NCI-H1694 (cell line): ENCODE data around the gene WNT3.
A peak's percentile ranks its signal among the peaks of the same experiment; 100 is the strongest.
"Not testable (repeated sequence)": the region's sequence is repeated elsewhere in the genome, so short reads cannot be mapped to it uniquely, and the experiment has no call there.

Experiments
- DNase-seq: peaks from one replicate; lab custom pipeline; 2025; lab: John Stamatoyannopoulos, UW

WNT3 gene

DNA sequence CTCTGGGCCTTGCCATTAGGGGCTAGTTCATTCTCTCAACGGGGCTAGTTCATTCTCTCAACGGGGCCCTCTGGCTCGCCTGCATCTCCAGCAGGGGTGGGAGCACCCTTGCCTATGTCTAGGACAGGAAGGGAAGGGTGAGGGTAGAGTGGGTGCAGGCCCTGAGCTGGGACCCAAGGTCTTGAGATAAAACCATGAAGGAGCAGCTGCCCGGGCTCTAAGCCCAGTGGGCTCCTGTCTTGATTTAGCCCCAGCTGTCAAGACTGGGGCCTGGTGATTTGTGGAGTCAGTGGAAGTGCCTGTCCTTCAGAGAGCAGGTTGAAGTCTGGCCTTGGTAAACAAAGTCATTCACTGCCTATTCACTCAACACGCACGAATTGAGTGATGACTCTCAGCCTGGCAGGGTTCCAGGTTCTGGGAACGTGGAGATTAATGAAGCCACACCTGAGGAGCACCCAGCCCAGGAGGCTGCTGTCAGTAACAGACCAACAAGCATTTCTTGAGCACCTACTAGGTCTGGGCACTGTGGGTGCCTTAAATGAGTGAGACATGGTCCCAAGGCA lies 35.4 kb downstream of the WNT3 start:
- no peak for DNase-seq

DNA sequence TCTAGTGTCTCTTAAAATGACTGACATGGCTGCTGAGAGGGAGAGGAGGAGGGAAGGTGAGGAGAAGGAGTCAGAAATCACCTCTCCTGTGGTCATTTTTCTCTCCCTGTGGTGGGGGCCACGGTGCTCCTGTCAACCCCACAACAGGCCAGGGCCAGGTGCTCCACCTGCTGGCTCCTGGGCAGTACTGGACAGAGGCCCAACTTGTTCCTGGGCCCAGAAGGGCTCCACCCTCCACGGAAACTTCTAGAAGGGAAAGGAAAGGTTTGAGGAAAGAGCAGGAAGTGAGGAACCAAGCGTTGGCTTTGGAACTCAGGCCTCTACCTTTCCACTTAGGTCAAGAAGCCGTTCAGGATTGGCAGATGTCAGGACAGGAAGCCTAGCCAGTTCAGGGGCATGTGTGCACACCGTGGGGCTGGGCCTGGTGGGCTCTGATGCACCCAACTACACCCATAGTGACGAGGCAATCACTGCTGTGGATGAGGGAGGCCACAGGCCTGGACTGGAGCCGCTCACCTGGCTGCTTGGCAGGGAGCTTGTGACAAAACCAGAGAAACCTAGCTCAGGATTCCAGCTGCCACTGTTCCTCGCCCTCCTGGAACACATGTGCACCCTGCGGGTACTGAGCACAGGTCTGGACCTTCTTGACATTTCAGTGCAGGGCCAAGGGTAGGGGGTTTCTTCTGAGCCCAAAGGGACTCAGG lies 36.1 kb downstream of the WNT3 start:
- DNase-seq = no peak

DNA sequence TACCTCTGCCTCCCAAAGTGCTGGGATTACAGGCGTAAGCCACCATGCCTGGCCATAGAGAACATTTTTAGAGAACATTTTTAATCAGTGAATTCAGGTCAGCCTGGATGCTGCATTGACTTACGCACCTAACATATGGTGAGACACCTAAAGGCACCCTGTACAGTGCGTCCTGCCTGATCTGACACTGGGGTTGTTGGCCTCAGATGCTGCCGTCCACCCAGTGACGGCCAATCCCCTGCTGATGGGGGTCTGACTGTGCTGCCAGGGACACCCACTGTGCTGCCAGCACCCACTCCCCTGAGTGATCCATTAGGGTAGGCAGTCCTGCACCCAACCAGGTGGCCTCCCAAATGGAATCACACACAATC lies 38.5 kb downstream of the WNT3 start:
- no peak for DNase-seq

DNA sequence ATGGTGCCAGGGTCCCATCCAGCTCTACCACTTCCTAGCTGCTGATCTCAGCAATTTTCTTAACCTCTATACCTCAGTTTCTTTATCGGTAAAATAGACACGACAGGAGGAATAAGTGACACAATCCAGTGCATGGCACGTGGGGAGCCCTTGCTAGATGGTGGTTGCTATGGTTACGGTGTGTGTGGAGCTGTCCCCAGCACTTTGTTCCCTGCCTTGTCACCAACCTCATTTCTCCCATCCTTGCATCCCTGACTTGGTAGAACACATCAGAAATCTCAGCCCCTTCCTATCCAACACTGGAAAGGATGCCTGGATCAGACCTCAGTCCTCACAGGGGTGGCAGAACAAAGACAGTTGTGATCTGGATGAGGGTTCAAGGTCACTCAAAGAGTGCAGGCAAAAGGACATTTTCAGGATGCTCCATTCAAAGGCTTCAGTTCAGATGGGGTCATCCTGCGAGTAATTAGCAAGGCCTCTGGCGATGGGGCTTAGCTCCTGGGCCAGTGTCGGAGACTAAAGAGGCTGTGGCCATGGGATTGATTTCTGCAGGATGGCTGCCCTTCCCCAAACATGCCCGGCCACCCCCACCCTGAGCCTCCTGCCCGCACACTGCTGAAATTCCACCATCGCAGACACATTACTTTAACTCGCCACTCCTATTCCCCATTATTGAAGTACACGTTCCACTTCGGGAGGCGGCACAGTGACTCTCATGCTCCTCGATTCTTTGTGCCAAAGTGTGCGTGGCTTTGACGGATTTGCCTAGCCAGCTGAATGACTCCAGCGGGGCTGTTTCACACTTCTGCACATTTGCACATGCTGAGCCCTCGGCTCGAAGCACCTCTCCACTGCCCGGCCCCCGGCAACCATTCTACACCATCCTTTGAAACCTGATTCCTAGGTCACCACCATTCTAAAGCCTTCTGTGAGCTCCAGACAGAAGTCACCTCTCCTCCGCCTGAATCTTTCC lies 40.3 kb downstream of the WNT3 start:
- DNase-seq = no peak

DNA sequence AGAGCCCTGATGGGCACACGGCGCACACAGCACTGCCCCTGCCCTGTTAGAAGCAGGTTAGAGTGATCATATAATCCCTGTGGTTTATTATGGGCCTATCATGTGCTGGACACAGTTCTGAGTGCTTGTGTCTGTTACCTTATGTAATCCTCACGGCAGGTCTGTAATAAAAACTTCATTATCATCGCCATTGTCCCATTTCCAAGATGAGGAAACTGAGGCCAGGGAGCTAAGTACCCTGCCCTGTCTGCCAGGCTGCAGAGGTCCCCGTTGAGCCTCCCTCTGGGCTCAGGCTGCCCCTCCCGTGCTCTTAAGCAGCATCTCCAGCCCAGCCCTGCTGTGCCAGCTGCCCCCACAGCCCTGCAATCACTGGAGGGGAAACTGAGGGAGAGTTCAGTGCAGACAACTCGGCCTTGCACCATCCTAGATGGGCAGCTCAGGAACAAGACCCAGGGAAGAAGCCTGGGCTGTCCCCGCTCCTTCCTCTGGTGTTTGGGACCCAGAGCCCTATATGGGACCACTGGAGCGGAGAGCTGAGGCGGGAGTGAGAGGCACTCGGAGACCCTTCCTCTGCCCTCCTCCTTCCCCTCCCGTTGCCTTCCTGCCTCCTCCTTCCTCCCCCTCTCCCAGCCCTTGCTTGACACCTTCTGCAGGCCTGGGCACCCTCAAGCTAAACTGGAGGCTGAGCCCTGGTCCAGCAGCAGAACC lies 42.0 kb downstream of the WNT3 start:
- no peak for DNase-seq

DNA sequence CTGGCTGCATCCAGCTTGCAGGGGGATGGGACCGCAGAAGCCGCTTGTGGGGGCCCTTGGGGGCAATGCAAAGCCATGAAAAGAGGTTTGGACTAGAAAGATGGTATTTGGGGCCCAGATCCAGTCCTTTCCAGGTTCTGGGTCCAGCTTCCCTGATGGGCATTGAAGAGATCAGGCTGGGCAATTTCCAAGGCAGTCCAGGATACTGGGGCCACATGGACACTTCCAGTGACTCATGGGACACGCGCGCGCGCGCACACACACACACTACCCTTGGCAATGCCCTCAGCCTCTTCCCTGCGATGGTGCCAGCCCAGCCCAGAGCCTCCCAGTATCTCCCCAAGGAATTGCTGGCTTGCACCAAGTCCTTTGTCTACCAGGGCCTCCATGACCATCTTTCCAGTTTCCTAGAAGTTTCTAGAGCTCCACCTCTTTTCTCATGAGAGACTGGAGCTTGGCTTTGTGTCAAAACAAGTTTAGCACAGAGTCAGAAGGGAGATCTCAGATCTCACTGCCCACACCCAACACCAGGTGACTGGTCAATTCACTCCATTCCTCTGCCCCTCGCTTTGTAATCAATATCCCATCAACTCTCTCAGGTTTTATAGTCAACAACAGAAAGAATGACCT lies 44.3 kb downstream of the WNT3 start:
- no peak for DNase-seq

DNA sequence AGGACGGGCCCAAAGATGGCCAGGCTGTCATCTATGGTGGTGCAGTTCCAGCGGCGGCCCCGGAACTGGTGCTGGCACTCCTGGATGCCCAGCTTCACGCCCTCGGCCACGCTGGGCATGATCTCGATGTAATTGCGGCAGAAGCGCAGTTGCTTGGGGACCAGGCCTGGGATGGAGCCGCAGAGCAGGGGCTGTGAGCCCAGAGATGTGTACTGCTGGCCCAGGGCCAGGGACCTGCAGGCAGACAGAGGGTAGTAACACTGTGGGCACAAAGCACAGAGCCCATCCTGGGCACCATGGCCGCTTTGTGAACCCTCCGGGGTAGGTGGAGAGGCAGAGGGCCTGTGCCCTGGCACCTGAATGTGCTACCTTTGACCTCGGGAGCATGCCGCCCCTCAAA lies 44.8 kb downstream of the WNT3 start:
- no peak for DNase-seq

DNA sequence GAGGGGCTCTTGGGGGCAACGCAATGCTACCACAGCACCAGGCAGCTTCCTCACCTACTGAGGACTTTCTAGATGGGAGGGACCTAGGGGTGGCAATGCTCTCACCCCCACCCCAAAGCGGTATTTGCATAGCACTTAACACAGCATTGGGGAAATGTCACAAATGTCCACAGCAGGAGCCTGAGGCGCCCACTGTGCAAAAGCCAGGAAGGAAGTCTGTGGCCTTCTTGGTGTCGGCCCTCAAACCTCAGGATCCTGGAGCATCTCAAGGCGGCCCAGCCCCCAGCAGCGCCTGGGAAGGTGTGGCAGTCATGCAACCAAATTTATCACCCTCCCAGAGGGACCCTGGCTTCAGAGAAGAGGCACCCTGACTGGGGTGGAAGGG lies 45.3 kb downstream of the WNT3 start:
- DNase-seq = no peak

DNA sequence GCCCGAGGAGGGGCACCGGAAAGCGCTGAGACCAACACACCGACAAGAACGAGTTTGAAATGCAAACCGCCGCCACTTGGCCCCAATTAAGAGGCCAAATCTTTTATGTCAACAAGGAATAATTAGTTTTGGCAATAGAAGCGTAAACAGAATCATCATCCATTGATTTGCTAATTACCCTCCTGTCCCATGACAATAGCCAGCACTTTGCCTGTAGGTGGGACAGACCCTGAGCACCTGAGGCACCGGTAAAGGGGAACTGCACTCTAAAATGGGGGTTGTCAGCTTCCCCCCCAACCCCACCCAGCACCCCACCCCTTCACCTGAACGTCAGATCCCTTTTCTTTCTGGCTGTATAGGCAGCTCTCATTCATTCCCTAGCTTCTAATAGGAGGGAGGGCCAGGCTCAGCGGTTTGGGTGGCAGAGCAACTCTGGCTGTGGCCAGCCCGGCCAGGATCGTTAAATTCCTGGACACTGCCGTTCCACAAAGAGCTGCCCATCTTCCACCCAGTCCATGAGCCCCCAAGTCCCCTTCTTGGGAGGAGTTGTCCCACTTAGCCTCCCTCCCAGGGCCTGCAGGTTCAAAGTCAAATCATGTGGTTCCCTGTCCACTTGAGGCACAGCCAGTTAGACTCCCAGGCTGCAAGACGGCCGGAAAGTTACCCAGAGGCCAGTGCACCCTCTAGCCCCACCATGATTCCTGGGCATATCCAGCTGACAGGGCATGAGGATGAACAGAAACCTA lies 45.8 kb downstream of the WNT3 start:
- no peak for DNase-seq

DNA sequence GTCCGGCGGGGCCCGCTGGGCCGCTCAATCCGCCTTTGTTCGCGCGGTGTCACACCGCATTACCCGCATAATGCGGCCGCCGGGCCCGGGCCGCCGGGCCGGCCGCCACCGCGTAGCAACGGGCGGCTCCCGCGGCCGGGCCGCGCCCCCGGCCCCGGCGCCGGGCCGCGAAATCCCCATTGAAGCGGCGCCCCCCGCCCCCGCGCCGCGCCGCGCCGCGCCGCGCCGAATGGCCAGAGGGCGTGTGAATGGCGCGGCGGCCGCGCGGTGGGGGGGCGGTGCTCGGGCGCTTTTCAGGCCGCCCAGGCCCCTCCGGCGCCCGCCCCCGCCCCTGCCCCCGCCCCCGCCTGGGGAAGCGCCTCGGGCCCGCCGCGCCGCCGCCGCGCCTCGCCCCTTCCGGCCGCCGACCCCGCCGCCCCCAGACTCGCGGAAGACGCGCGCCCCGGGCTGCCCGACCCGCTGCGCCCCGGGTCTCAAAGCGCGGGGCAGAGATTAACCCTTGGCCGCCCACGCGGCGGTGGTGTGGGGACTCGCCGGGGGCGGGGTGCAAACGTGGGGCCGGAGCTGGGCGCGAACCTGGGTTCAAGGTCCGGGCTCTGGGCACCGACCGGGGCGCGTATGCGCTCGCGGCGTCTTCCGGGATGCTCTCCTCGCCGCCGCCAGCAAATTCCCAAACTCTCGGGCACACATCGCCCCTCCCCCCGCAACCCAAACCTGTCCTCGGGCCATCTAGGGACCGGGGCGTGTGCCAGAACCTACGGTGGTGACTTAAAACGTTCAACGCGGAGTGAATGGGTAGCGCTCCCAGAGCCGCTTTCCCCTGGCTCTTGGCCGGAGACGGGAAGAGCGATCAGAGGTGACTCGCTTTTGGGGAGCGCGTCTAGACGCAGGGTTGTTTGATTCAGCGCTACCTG lies 46.7 kb downstream of the WNT3 start:
- DNase-seq = peak; percentile 18

DNA sequence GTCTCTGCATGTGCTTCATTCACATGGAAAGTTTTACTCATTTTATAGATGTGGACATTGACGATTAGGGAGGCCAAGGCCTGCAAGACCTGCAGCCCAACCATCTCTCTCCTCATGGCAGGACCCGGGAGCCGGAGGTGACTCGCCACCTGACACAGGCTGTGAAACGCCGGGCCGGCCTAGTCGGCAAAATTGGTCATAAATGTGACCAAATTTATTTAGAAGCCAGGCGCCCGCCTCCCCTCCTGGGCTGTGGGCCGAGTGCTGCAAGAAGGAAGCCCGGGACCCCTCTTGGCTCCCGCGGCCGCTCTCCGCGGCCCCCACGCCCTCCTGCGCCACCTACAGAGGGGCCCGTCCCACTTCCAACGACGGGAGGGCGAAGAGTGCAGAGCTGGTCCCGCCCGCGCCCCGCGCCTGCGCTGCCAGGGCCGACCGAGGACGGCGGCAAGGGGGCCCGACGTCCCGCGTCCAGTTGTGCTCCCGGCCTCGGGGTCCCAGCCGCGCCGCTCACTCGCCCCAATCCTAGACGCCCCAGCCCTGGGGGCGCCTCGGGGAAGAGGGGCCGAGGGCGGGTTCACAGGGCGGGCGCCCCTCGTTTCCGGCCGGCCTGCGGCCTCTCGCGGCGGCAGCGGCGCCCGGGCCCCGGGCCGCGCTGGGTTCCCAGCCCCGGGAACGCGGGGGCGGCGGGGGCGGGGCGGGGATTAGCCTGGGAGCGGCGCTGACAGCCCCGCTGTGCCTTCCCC lies 47.5 kb downstream of the WNT3 start:
- DNase-seq = no peak

DNA sequence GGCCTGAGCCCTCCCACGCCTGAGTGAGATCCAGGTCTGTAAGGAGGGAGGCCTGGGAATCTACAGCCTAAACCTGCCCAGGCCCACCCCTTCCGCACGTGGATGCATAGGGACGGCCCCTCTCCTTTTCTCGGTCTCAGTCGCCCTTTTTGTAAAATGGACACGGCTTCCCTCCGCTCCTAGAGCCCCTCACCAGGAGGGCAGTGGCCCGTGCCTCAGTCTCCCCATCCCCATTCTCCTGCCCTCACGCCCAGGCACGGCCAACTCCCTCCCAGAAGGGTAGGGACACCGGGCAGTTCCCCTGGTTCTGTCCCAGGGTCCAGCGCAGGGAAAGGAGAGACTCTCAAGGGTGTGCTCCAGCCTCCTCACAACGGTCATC lies 48.1 kb downstream of the WNT3 start:
- DNase-seq = no peak

DNA sequence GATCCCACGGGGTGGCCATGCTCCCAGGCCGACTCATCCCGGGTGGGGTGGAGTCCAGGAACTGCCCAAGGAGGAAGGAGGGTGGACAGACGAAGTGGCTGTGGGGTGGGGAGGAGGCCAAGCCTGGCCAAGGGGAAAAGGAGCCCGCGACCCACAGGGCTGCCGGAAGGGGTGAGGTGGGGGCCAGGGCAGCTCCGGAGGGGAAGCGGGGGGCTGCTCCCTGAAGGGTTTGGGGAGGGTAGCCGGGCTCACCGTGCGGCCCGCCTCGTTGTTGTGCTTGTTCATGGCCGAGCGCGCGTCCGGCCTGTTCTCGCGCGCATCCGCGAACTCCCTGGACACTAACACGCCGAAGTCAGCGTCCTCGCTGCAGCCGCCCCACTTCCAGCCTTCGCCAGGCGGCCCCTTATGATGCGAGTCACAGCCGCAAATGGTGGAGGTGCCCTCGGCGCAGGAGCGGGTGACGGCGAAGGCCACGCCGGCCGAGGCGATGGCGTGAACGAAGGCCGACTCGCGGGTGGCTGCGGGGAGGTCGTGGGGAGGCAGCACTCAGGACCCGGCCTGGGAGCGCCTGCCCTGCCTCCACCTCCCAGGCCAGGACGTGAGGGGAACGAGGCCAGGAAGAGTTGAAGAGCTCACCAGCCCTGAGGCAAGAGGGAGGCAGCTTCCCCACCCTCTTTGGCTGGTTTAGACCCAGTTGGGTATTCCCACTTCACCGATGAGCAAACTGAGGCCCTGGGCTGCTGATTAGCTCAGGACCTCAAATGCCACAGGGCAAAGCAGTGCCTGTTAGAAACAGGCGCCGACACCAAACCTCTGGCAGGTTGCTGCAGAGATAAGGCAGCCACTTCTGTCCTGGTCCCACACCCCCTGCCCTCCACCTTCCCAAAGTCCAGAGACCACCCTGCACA lies 48.7 kb downstream of the WNT3 start:
- DNase-seq = no peak

DNA sequence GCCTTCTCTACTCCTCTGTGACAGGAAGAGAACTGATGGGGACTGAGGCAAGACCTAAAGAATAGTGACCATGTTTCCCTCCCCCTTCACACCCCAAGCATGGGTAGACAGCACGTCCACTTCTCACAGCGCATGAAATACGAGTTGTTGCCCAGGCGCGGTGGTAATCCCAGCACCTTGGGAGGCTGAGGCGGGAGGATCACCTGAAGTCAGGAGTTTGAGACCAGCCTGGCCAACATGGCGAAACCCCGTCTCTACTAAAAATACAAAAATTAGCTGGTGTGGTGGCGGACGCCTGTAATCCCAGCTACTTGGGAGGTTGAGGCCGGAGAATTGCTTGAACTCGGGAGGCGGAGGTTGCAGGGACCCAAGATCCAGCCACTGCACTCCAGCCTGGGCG lies 49.6 kb downstream of the WNT3 start:
- not testable (repeated sequence) for DNase-seq

DNA sequence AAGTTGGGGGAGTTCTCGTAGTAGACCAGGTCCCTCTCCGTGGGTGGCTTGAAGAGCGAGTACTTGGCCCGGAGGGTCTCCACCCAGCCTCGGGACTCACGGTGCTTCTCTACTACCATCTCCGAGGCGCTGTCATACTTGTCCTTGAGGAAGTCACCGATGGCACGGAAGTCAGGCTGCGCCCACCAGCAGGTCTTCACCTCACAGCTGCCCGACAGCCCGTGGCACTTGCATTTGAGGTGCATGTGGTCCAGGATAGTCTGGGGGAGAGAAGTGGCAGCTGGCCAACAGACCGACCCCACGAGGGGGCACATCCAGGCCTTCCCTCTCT lies 50.0 kb downstream of the WNT3 start:
- no peak for DNase-seq

DNA sequence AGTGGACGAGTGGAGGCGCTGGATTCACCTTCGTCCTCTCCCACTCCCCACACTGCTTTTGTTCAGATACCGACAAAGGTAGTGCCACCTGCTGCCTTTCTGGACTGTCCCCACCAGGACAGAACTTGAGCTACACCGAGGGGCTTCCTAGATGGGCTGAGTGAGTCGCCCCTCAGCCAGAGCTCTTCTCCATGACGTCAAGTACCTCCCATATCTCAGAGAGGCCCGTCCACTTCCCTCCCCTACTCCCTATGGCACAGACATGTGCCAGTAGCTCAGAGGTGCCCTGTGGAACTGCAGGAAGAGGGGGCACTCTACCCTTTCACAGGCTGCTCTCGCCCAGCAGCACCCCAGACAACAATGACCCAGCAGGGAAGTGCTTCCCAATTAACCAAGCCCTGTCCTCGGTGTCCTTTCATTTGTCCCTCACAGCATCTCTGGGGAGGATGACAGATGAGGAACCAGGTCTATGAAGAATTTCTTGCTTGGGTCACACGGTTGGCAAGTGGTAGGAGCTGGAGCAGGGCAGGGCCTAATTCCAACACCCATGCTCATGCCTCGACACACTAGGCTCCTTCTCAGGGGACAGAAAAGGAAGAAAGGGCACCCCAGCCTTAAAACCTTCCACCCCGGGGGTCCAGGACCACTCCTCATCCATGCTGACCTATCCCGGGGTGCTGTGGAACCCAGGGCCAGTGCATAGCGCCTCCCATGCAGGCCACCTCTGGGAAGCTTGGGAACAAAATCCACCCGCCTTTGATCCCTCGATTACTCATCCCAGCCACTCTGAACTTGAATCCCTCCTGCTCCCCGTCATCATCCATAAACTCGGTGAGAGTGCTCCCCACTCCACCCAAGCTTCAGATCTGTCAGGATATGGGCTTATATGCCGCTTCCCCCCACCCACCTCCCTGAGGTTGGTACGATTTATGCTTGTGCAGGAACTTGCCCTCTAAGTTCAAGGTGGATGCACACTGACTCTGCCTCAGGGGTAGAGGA lies 51.7 kb downstream of the WNT3 start:
- no peak for DNase-seq

DNA sequence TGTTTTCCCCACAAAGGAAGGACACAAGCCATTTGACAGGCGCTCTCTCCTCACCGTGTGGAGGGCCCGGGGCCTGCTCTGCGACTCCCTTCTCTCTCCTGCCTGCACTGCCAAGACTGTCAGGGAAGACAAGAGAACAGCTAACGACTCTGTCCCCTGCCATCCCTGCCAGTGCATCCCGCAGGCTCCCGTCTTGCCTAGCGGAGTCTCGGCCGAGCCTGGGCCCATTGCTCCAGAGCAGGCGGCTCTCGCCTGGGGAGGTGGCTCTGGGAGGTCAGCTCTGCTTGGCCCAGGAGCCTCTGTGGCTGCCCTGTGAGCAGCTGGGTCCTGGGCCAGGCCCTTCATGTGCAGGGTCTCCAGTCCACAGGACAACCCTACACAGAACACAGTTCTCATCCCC lies 53.0 kb downstream of the WNT3 start:
- no peak for DNase-seq
